Measurements from ENCODE around the gene STXBP6. TPM values are rescaled to one million over a fixed set of nuclear protein-coding genes. Genes with fewer than 3 reads are reported as not detected.

Gene STXBP6
- total and polyA plus RNA-seq, 2 of the 13 experiments (the other 11 are each of a cell fraction or from before 2014, with no cell fraction given), result 35.3 to 42.8 TPM

GRCh38 chr14:24817212-24818057, 232.5 kb downstream of the STXBP6 start (continued):
- TF ChIP-seq HDAC2 (CRISPR knock-in tag; IDR thresholded peaks at IDR 0.05) (peak; percentile 89), ZFP91 (CRISPR knock-in tag; IDR thresholded peaks at IDR 0.05; ENCODE audit: borderline replicate concordance) (no peak), MBNL3 (CRISPR knock-in tag; conservative IDR thresholded peaks at IDR 0.05) (no peak), CREM (IDR thresholded peaks at IDR 0.05) (peak; percentile 83), CREM (CRISPR knock-in tag; IDR thresholded peaks at IDR 0.05) (no peak), NFIC (IDR thresholded peaks at IDR 0.05; ENCODE audit: low read length) (no peak), SUZ12 (IDR thresholded peaks at IDR 0.05; ENCODE audit: low read depth, low read length) (no peak), ZNF225 (CRISPR knock-in tag; IDR thresholded peaks at IDR 0.05) (no peak), ZMAT3 (CRISPR knock-in tag; conservative IDR thresholded peaks at IDR 0.05) (peak; percentile 38; the same call in 1 of the 2 replicates), IRF1 (CRISPR knock-in tag; IDR thresholded peaks at IDR 0.05; ENCODE audit: low read depth) (peak; percentile 89; the same call in 1 of the 2 replicates), ZNF557 (CRISPR knock-in tag; IDR thresholded peaks at IDR 0.05) (peak; percentile 80; the same call in 1 of the 2 replicates), ZNF687 (CRISPR knock-in tag; IDR thresholded peaks at IDR 0.05) (no peak), MAZ (IDR thresholded peaks at IDR 0.05; ENCODE audit: borderline replicate concordance, low read depth, low read length) (no peak), MAZ (CRISPR knock-in tag; IDR thresholded peaks at IDR 0.05; ENCODE audit: low read depth) (peak; percentile 6; the same call in 1 of the 2 replicates), TGIF2 (CRISPR knock-in tag; IDR thresholded peaks at IDR 0.05) (no peak), POGK (CRISPR knock-in tag; conservative IDR thresholded peaks at IDR 0.05) (0 out of 2 replicates have a peak, but pooled peaks have one; percentile 2), PLSCR1 (CRISPR knock-in tag; IDR thresholded peaks at IDR 0.05; ENCODE audit: borderline replicate concordance) (no peak), MBD4 (IDR thresholded peaks at IDR 0.05; ENCODE audit: borderline replicate concordance, low read length) (no peak), ATRX (CRISPR knock-in tag; IDR thresholded peaks at IDR 0.05; ENCODE audit: borderline replicate concordance) (no peak), ZNF441 (CRISPR knock-in tag; IDR thresholded peaks at IDR 0.05; ENCODE audit: borderline replicate concordance) (0 out of 2 replicates have a peak, but pooled peaks have one; percentile 69)

All from HepG2 (cell line).